ENCODE measurements around the gene ACTR8. TPM values are rescaled to one million over a fixed set of nuclear protein-coding genes. Genes with fewer than 3 reads are reported as not detected.

Gene ACTR8
- total RNA-seq, 1 donor from 2014 or later: 40.8 TPM

DNA sequence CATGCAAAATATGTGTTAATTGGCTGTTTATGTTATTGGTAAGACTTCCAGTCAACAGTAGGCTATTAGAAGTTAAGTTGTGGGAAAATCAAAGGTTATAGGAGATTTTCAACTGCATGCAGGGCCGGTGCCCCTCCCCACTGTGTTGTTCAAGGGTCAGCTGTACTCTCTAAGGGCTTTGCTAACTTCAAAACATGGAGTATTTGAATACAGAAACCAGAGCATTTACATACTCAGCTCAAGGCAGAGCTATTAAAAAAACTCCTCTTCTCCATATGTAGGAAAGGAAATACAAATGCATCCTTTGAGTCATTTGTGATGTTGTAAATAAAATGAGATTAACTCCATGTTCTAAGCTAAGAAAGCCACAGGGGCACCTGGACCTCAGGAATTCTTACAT, 18.8 kb downstream of the ACTR8 start:
- Histone ChIP-seq H3F3A (ENCODE audit: low read depth) (no peaks in the 10 kb centered on the region), H3K4me2 (no peak overlapping the region), H3K9me3 (ENCODE audit: low read depth) (no peaks in the 10 kb centered on the region), H3K27ac (no peak overlapping the region), H3K4me3 (no peak overlapping the region), H3K79me2 (ENCODE audit: low read depth) (no peaks in the 10 kb centered on the region), H3K27me3 (no peaks in the 10 kb centered on the region), H3K9ac (no peak overlapping the region), H4K20me1 (ENCODE audit: low read depth) (no peaks in the 10 kb centered on the region), H2AFZ (replicated peaks) (no peak overlapping the region), H3K36me3 (peaks cover 10% of the 10 kb centered on the region), H3K4me1 (no peaks in the 10 kb centered on the region)
- peaks cover 27% of the 10 kb centered on the region for H3K36me3 Mint-ChIP-seq
- H3K27me3 Mint-ChIP-seq (ENCODE audit: insufficient read depth, low read depth): no peaks in the 10 kb centered on the region
- H3K9me3 Mint-ChIP-seq: no peaks in the 10 kb centered on the region
- TF ChIP-seq EZH2phosphoT487 (IDR thresholded peaks at IDR 0.05) (no peak), EZH2 (IDR thresholded peaks at IDR 0.05) (no peak)
- TF ChIP-seq, protein P1, sequence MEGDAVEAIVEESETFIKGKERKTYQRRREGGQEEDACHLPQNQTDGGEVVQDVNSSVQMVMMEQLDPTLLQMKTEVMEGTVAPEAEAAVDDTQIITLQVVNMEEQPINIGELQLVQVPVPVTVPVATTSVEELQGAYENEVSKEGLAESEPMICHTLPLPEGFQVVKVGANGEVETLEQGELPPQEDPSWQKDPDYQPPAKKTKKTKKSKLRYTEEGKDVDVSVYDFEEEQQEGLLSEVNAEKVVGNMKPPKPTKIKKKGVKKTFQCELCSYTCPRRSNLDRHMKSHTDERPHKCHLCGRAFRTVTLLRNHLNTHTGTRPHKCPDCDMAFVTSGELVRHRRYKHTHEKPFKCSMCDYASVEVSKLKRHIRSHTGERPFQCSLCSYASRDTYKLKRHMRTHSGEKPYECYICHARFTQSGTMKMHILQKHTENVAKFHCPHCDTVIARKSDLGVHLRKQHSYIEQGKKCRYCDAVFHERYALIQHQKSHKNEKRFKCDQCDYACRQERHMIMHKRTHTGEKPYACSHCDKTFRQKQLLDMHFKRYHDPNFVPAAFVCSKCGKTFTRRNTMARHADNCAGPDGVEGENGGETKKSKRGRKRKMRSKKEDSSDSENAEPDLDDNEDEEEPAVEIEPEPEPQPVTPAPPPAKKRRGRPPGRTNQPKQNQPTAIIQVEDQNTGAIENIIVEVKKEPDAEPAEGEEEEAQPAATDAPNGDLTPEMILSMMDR (IDR thresholded peaks at IDR 0.05): no peak
- no peak overlapping the region for H3K27ac Mint-ChIP-seq
- no peak for DNase-seq (ENCODE audit: low spot score)
- peaks cover 7% of the 10 kb centered on the region for H3K4me1 Mint-ChIP-seq
- H3K4me3 Mint-ChIP-seq: no peak overlapping the region

DNA sequence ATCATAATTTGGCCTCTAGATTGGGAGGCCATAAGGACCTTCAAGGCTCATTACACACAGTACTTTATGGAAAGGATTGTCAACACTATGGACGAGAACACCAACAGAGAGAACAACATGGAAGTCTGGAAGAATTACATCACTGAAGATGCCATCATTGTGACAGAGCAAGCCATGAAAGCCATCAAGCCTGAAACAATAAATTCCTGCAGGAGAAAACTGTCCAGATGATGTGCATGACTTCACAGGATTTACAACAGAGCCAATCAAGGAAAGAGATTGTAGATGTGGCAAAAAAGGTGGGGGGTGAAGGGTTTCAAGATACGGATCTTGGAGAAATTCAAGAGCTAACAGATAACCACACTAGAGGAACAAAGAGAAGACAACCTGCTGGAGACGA, 19.7 kb downstream of the ACTR8 start:
- H3K27me3 Mint-ChIP-seq (ENCODE audit: insufficient read depth, low read depth): no peaks in the 10 kb centered on the region
- Histone ChIP-seq H3K36me3 (peaks cover 10% of the 10 kb centered on the region), H3K79me2 (ENCODE audit: low read depth) (no peaks in the 10 kb centered on the region), H3F3A (ENCODE audit: low read depth) (no peaks in the 10 kb centered on the region), H3K9ac (no peak overlapping the region), H3K4me3 (no peak overlapping the region), H3K4me2 (no peak overlapping the region), H3K27ac (no peak overlapping the region), H3K9me3 (ENCODE audit: low read depth) (no peaks in the 10 kb centered on the region), H2AFZ (replicated peaks) (no peak overlapping the region), H3K4me1 (no peaks in the 10 kb centered on the region), H4K20me1 (ENCODE audit: low read depth) (no peaks in the 10 kb centered on the region), H3K27me3 (no peaks in the 10 kb centered on the region)
- H3K4me1 Mint-ChIP-seq: peaks cover 8% of the 10 kb centered on the region
- TF ChIP-seq EZH2phosphoT487 (IDR thresholded peaks at IDR 0.05) (no peak), EZH2 (IDR thresholded peaks at IDR 0.05) (no peak)
- TF ChIP-seq, protein P1 (IDR thresholded peaks at IDR 0.05): no peak
- no peak overlapping the region for H3K4me3 Mint-ChIP-seq
- H3K9me3 Mint-ChIP-seq: no peaks in the 10 kb centered on the region
- DNase-seq (ENCODE audit: low spot score): no peak
- peaks cover 28% of the 10 kb centered on the region for H3K36me3 Mint-ChIP-seq
- H3K27ac Mint-ChIP-seq: no peak overlapping the region

DNA sequence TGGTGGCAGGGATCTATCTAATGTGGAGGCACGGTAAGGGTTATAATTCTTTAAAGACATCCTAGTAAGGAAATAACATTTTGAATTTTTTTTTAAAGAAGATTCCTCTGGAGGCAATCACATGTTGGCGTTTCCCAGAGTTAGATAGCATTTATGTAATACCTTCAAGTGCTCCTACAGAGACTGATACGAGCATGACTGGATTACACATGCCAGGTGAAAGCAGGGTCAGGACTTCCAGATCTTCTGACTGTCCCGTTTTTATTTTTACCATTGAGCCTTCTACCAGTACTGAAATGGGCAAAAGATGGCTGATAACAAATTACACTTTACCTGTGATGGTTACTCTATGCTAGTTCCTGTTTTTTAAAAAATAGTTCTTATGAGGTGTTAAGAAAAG, 21.8 kb downstream of the ACTR8 start:
- Histone ChIP-seq H3K4me3 (no peak overlapping the region), H3K79me2 (ENCODE audit: low read depth) (no peaks in the 10 kb centered on the region), H3K27ac (no peak overlapping the region), H3F3A (ENCODE audit: low read depth) (no peaks in the 10 kb centered on the region), H3K9me3 (ENCODE audit: low read depth) (no peaks in the 10 kb centered on the region), H3K36me3 (peaks cover 10% of the 10 kb centered on the region), H3K4me2 (no peak overlapping the region), H3K4me1 (no peaks in the 10 kb centered on the region), H2AFZ (replicated peaks) (no peak overlapping the region), H3K9ac (no peak overlapping the region), H3K27me3 (no peaks in the 10 kb centered on the region), H4K20me1 (ENCODE audit: low read depth) (no peaks in the 10 kb centered on the region)
- H3K4me1 Mint-ChIP-seq: peaks cover 8% of the 10 kb centered on the region
- no peak overlapping the region for H3K27ac Mint-ChIP-seq
- no peaks in the 10 kb centered on the region for H3K9me3 Mint-ChIP-seq
- no peak overlapping the region for H3K4me3 Mint-ChIP-seq
- H3K36me3 Mint-ChIP-seq: peaks cover 28% of the 10 kb centered on the region
- DNase-seq (ENCODE audit: low spot score): no peak
- TF ChIP-seq, protein P1 (IDR thresholded peaks at IDR 0.05): no peak
- TF ChIP-seq EZH2 (IDR thresholded peaks at IDR 0.05): no peak
- no peak for TF ChIP-seq EZH2phosphoT487 (IDR thresholded peaks at IDR 0.05)
- no peaks in the 10 kb centered on the region for H3K27me3 Mint-ChIP-seq (ENCODE audit: insufficient read depth, low read depth)
